Stimulated activated CD4-positive, alpha-beta T cell treated with anti-CD3 and anti-CD28 coated beads, Interleukin-15, amount 100 ng/mL, for 1 hour (primary cell): ENCODE data around the gene CEP57L1.
"Not testable (repeated sequence)": the region's sequence is repeated elsewhere in the genome, so short reads cannot be mapped to it uniquely, and the experiment has no call there.

ENCODE experiments used
- DNase-seq, 2 donors: peaks; one replicate each; pipeline ENCODE4 v3.0.0-alpha.2; 2020; ENCODE audit warnings: low read depth in 1 of 2, low spot score in 1 of 2

Gene CEP57L1

DNA sequence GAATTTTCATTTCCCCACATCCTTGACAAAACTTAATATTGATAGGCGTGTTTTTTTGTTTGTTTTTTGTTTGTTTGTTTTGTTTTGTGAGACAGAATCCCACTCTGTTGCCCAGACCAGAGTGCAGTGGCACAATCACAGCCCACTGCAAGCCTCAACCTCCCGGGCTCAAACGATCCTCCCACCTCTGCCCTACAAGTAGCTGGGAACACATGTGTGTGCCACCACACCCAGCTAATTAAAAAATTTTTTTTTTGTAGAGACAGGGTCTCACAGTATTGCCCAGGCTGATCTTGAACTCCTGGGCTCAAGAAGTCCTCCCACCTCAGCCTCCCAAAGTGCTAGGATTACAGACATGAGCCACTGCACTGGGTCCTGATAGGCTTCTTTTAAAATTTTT lies 9.2 kb downstream of the CEP57L1 start:
- no peak for DNase-seq

GRCh38 chr6:109105681-109106080 lies 10.4 kb downstream of the CEP57L1 start:
- DNase-seq: no peak

DNA sequence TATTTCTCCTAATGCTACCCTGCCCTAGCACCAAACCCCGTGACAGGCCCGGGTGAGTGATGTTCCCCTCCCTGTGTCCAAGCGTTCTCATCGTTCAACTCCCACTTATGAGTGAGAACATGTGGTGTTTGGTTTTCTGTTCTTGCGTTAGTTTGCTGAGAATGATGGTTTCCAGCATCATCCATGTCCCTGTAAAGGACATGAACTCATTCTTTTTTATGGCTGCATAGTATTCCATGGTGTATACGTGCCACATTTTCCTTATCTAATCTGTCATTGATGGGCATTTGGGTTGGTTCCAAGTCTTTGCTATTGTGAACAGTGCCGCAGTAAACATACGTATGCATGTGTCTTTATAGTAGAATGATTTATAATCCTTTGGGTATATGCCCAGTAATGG lies 14.4 kb downstream of the CEP57L1 start:
- not testable (repeated sequence) for DNase-seq

DNA sequence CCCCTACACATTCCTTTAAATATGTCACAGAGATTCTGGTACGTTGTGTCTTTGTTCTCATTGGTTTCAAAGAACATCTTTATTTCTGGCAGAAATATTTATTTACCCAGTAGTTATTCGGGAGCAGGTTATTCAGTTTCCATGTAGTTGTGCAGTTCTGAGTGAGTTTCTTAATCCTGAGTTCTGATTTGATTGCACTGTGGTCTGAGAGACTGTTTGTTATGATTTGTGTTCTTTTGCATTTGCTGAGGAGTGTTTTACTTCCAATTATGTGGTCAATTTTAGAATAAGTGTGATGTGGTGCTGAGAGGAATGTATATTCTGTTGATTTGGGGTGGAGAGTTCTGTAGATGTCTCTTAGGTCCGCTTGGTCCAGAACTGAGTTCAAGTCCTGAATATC lies 17.4 kb downstream of the CEP57L1 start:
- DNase-seq: not testable (repeated sequence)

DNA sequence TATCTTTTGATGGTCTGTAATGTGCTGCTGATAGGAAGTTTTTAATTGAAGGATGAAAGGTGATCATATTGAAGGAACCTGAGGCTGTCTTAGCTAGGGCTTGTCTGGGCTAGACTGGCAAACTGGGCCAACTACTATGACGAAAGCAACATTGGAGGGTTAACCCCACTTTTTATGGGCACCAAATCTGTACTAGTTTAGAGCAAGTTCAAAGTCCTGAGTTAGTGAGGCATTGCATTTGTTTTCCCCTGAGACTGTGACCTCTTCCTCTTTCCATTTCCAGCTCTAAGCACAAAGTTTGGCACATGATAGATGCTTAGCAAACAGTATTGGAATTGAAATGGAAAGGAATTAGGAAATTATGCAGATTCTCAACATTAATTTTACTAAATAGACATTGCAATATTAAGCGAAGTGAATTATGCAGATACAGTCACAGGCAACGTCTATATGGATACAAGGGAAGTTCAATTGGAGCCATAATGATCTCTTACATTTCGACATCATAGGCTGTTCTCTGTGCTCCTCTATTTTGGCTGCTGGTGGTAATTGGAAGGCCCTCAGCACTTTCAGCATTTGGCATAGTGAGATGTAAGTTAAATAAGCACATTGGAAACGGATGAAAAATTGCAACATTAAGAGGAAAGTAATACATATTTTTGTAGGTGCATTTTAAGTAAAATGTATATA lies 22.2 kb downstream of the CEP57L1 start:
- DNase-seq: no peak

GRCh38 chr6:109118337-109118736 lies 23.0 kb downstream of the CEP57L1 start:
- DNase-seq: no peak

DNA sequence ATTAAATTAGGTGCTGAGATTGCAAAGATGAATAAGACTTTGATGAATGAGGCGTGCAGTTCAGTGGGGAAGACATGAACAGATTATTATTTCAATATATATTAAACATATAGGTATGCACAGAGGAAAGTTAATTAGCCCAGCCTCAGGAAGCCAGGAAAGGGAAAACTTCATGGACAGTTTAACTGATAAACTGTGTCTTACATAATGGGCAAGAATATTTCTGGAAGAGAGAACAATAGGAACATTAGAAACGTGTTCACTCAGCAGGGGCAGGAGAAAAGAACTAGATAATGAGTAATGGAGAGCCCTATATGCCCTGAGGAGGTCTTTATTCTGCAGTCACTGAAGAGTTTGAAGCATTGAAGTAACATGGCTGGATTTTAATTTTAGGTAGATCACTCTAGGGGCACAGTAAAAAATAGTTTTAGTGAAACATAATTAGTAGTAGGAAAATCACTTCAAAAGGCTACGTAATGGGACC lies 23.6 kb downstream of the CEP57L1 start:
- DNase-seq: no peak

GRCh38 chr6:109121411-109121810 lies 26.1 kb downstream of the CEP57L1 start:
- no peak for DNase-seq

GRCh38 chr6:109124219-109124618 lies 28.9 kb downstream of the CEP57L1 start:
- no peak for DNase-seq

DNA sequence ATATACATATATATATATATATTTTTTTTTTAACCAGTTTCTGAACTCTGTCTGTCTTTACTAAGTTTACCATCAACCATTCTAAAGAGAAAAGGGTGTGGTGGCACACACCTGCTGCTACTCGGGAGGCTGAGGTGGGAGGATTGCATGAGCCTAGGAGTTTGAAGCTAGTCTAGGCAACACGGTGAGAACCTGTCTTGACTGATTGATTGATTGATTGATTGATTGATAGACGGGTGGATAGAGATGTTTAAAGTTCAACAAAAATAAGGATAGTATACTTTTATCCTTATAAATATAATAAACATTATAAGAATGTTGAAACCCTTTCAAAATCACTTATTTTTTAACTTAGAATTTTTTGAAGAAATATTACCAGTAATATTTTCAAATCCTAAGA lies 30.2 kb downstream of the CEP57L1 start:
- DNase-seq: no peak

DNA sequence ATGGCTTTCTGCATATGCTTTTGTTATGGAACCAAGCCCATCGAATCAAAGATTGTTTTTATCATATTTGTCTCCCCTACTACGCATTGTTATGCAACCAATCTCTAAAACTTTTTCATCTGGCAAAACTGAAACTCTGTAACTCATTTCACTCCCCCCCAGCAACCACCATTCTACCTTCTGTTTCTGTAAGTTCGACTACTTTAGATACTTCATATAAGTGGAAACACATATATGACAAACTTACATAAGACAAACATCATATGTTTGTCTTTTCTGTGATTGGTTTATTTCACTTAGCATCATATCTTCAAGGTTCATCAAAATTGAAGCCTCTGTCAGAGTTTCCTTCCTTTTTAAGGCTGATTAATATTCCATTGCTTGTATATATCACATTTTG lies 34.8 kb downstream of the CEP57L1 start:
- DNase-seq: no peak

DNA sequence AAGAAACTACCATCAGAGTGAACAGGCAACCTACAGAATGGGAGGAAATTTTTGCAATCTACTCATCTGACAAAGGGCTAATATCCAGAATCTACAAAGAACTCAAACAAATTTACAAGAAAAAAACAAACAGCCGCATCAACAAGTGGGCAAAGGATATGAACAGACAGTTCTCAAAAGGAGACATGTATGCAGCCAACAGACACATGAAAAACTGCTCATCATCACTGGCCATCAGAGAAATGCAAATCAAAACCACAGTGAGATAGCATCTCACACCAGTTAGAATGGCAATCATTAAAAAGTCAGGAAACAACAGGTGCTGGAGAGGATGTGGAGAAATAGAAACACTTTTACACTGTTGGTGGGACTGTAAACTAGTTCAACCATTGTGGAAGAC lies 40.3 kb downstream of the CEP57L1 start:
- not testable (repeated sequence) for DNase-seq

- DNase-seq: not testable (repeated sequence)
Observed at GRCh38 chr6:109136039-109136438, 40.7 kb downstream of the CEP57L1 start.

DNA sequence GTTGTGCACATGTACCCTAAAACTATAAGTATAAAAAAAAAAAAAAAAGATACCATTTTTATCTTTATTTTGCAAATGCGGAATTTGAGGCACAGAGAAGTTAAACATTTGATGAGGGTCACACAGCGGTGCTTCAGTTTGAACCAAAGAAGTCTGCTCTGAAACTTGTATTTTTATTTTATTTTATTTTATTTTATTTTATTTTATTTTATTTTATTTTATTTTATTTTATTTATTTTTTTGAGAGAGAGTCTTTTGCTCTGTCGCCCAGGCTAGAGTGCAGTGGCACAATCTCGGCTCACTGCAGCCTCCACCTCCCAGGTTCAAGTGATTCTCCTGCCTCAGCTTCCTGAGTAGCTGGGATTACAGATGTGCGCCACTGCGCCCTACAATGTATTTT lies 41.2 kb downstream of the CEP57L1 start:
- not testable (repeated sequence) for DNase-seq

GRCh38 chr6:109139109-109139508 lies 43.8 kb downstream of the CEP57L1 start:
- no peak for DNase-seq

- not testable (repeated sequence) for DNase-seq
Observed at GRCh38 chr6:109142067-109142466, 46.8 kb downstream of the CEP57L1 start.

- no peak for DNase-seq
Observed at GRCh38 chr6:109143191-109143590, 47.9 kb downstream of the CEP57L1 start.

DNA sequence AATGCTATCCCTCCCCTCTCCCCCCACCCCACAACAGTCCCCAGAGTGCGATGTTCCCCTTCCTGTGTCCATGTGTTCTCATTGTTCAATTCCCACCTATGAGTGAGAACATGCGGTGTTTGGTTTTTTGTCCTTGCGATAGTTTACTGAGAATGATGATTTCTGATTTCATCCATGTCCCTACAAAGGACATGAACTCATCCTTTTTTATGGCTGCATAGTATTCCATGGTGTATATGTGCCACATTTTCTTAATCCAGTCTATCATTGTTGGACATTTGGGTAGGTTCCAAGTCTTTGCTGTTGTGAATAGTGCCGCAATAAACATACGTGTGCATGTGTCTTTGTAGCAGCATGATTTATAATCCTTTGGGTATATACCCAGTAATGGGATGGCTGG lies 52.9 kb downstream of the CEP57L1 start:
- not testable (repeated sequence) for DNase-seq

- DNase-seq: not testable (repeated sequence)
Observed at GRCh38 chr6:109148716-109149115, 53.4 kb downstream of the CEP57L1 start.

GRCh38 chr6:109153752-109154151 lies 58.4 kb downstream of the CEP57L1 start:
- no peak for DNase-seq

GRCh38 chr6:109164331-109164730 lies 69.0 kb downstream of the CEP57L1 start:
- DNase-seq: no peak

DNA sequence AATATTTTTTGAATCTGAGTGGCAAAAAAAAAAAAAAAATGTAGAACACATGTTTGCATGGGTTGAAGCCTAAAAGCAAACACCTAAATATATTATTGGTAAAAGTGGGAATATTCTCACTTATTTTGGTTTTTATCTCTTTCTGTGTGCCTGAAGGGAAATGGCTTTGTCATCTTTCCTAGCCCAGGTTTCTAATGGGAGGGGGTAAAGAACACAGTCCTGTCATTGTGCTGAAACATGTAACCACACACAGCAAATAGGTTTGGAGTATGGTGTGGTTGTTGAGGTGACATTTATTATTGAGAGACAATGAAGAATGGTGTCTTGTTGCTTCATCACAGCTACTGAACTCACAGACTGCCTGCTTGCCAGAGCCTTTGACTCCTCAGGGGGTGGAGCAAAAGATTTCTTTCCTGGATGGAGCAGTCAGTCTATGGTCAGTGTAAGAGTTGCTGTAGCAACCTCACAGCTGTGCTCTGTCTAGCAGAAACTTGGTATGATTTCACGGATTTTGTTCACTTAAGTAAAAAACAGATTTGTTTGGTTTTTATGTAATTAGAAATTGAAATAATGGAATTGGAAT lies 70.2 kb downstream of the CEP57L1 start:
- DNase-seq: no peak

DNA sequence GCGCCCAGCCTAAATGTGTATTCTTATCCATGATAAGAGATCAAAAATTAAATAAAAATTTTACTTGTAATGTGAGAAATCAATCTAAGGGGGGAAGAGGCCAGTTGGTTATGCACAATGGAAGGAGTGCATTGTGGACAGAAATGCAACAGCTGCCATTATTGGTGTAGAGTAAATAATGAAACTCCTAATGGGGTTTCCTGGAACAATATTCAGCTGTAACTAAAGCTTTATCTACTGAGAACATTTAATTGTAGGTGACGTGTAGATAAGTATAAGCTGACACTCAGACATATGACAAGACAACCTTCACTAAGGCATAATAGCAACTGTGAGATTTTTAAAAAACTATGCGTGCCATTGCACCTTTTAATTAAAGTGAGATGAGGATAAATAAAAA lies 71.4 kb downstream of the CEP57L1 start:
- DNase-seq: no peak
